IMR-90 (cell line): ENCODE measurements around the gene DBN1. TPM values are rescaled to one million over a fixed set of nuclear protein-coding genes. Genes with fewer than 3 reads are reported as not detected.

ENCODE experiments used
- ATAC-seq: fragments of 200-7000 bp; cut with Tn5 transposase; 2 replicates; pipeline ENCODE4 v1.9.1; 2020; ENCODE audit warnings: low read depth, mild to moderate bottlenecking, moderate library complexity
- BruUV-seq: library from RNA; stranded (reverse); fragments of 400-500 nt; replicated peaks from 2 replicates; lab custom pipeline; 2021; lab: Mats Ljungman, UMichigan
- CTCF ChIA-PET: fragments of 300-600 bp; formaldehyde crosslinking; extraction: SDS; loops from one replicate; lab custom pipeline; 2021; ENCODE audit warnings: antibody characterized with exemption; lab: Yijun Ruan, JAX
- POLR2A ChIA-PET: fragments of 300-600 bp; sonication (Branson Sonifier 250); formaldehyde crosslinking; loops from one replicate; lab custom pipeline; 2022; ENCODE audit warnings: antibody characterized with exemption; ENCODE audit not compliant: unreplicated experiment; lab: Charles Lee
- DNase-seq: peaks from one replicate; pipeline ENCODE4 v3.0.0; 2013
- H2AFZ ChIP-seq: replicated peaks from 2 replicates; pipeline ENCODE3; 2013; ENCODE audit warnings: low read length, mild to moderate bottlenecking; ENCODE audit not compliant: poor library complexity
- H2AK5ac ChIP-seq: 2 replicates; pipeline ENCODE4 v1.6.1; 2013; ENCODE audit warnings: low read depth, low read length, inconsistent platforms
- H2AK9ac ChIP-seq: replicated peaks from 2 replicates; pipeline ENCODE3; 2013; ENCODE audit warnings: mild to moderate bottlenecking, low read depth, low read length, moderate library complexity; ENCODE audit not compliant: poor library complexity
- H2BK120ac ChIP-seq: 2 replicates; pipeline ENCODE4 v1.6.1; 2013; ENCODE audit warnings: low read depth, low read length, inconsistent platforms
- H2BK15ac ChIP-seq: 3 replicates; pipeline ENCODE4 v1.6.1; 2013; ENCODE audit warnings: low read depth, low read length, inconsistent platforms
- H2BK20ac ChIP-seq: 2 replicates; pipeline ENCODE4 v1.6.1; 2013; ENCODE audit warnings: low read depth, mild to moderate bottlenecking, inconsistent platforms, low read length, moderate library complexity
- H2BK5ac ChIP-seq: 2 replicates; pipeline ENCODE4 v1.6.1; 2013; ENCODE audit warnings: mild to moderate bottlenecking, low read depth, low read length, inconsistent platforms; ENCODE audit not compliant: poor library complexity, severe bottlenecking
- H3K14ac ChIP-seq: replicated peaks from 2 replicates; pipeline ENCODE4 v1.6.1; 2013; ENCODE audit warnings: low read depth, low read length, inconsistent platforms
- H3K18ac ChIP-seq: 2 replicates; pipeline ENCODE4 v1.6.1; 2013; ENCODE audit warnings: low read depth, low read length, control low read depth
- H3K23ac ChIP-seq: 2 replicates; pipeline ENCODE4 v1.6.1; 2013; ENCODE audit warnings: low read depth, low read length, inconsistent platforms
- H3K27ac ChIP-seq: 2 replicates; pipeline ENCODE4 v1.5.1; 2013; ENCODE audit warnings: mild to moderate bottlenecking, control low read depth, low read length; ENCODE audit not compliant: insufficient read depth
- H3K27me3 ChIP-seq: 2 replicates; pipeline ENCODE4 v1.6.1; 2013; ENCODE audit warnings: low read length; ENCODE audit not compliant: control insufficient read depth, insufficient read depth
- H3K36me3 ChIP-seq: 2 replicates; pipeline ENCODE4 v1.6.1; 2013; ENCODE audit warnings: low read length, mixed read lengths; ENCODE audit not compliant: control insufficient read depth, insufficient read depth
- H3K4ac ChIP-seq: 2 replicates; pipeline ENCODE4 v1.6.1; 2013; ENCODE audit warnings: low read depth, low read length, inconsistent platforms
- H3K4me1 ChIP-seq: 2 replicates; pipeline ENCODE4 v1.6.1; 2013; ENCODE audit warnings: low read length, mixed read lengths; ENCODE audit not compliant: control insufficient read depth, insufficient read depth
- H3K4me2 ChIP-seq: 2 replicates; pipeline ENCODE4 v1.6.1; 2013; ENCODE audit warnings: low read depth, mild to moderate bottlenecking, control low read depth, low read length, moderate library complexity
- H3K4me3 ChIP-seq: 2 replicates; pipeline ENCODE4 v1.5.1; 2013; ENCODE audit warnings: low read depth, mild to moderate bottlenecking, control low read depth, low read length, moderate library complexity; ENCODE audit not compliant: insufficient read depth
- H3K56ac ChIP-seq: 2 replicates; pipeline ENCODE4 v1.6.1; 2013; ENCODE audit warnings: low read length, inconsistent platforms; ENCODE audit not compliant: insufficient read depth; ENCODE audit errors: extremely low read depth
- H3K79me1 ChIP-seq, 2 experiments: 2 replicates each; pipeline ENCODE4 v1.6.1; 2013; ENCODE audit warnings: low read length in 2 of 2, inconsistent platforms in 1 of 2, low read depth in 1 of 2
- H3K9ac ChIP-seq: 2 replicates; pipeline ENCODE4 v1.6.1; 2013; ENCODE audit warnings: low read depth, low read length, control low read depth
- H3K9me1 ChIP-seq: 2 replicates; pipeline ENCODE4 v1.6.1; 2013; ENCODE audit warnings: low read length, inconsistent platforms; ENCODE audit not compliant: insufficient read depth
- H3K9me3 ChIP-seq: 2 replicates; pipeline ENCODE4 v1.6.1; 2013; ENCODE audit warnings: low read length; ENCODE audit not compliant: control insufficient read depth, insufficient read depth
- H4K20me1 ChIP-seq: 2 replicates; pipeline ENCODE4 v1.6.1; 2013; ENCODE audit warnings: low read length, inconsistent platforms; ENCODE audit not compliant: insufficient read depth
- H4K5ac ChIP-seq: 2 replicates; pipeline ENCODE4 v1.6.1; 2013; ENCODE audit warnings: mild to moderate bottlenecking, low read depth, low read length, control low read depth
- H4K8ac ChIP-seq, 2 experiments: 2 replicates each; pipeline ENCODE4 v1.6.1; 2013; ENCODE audit warnings: low read depth in 2 of 2, low read length in 2 of 2, control low read depth in 1 of 2, inconsistent platforms in 1 of 2
- H4K91ac ChIP-seq: 2 replicates; pipeline ENCODE4 v1.6.1; 2013; ENCODE audit warnings: low read depth, low read length, inconsistent platforms; ENCODE audit not compliant: insufficient read depth
- RAD21 ChIP-seq: IDR thresholded peaks from 2 replicates; pipeline ENCODE4 v1.6.1; 2012; ENCODE audit warnings: low read length, improper control_type of control experiment
- WGBS, 2 experiments: methylation state at CpG; one replicate each; pipeline versions ENCODE4 v1.1.5 to v1.1.7; 2013; ENCODE audit warnings: missing lambda C conversion rate in 2 of 2; ENCODE audit not compliant: insufficient read length in 1 of 2; ENCODE audit errors: extremely low coverage in 2 of 2; 5-methylcytosine and 5-hydroxymethylcytosine counted together
- dilution Hi-C: fragments of 300-500 bp; cut with HindIII; formaldehyde crosslinking; loops from one replicate; pipeline ENCODE4 v1.14.3; 2018; ENCODE audit warnings: low sequenced_read_pairs; ENCODE audit not compliant: unreplicated experiment
- in situ Hi-C: fragments of 300-500 bp; cut with MboI; formaldehyde crosslinking; loops from 3 replicates; pipeline ENCODE4 v1.14.3; 2019; ENCODE audit warnings: low sequenced_read_pairs, inconsistent platforms, mixed read lengths
- intact Hi-C: fragments of 100-400 bp; cut with micrococcal nuclease; formaldehyde crosslinking; loops from 2 replicates; pipeline ENCODE4 v1.10.0; 2022
- polyA plus RNA-seq, 3 experiments: library from polyadenylated mRNA; depleted of rRNA; stranded (reverse); fragments of >200 nt; gene quantifications; 2 replicates each; pipeline ENCODE4 v1.2.3, GENCODE V29; 2012; ENCODE audit warnings: low replicate concordance in 1 of 3
- total RNA-seq: library from RNA; depleted of rRNA; stranded (reverse); fragments of >200 nt; gene quantifications from 2 replicates; pipeline ENCODE4 v1.2.3, GENCODE V29; 2012

Gene DBN1
- total and polyA plus RNA-seq, 2 of the 4 experiments (the other 2 are of a cell fraction) = 122 to 187 TPM

GRCh38 chr5:177435847-177436536 lies 37.4 kb downstream of the DBN1 start:
- H4K8ac ChIP-seq = no peak overlapping the region
- H3K79me1 ChIP-seq = 0 out of 4 replicates have a peak, but pooled peaks cover 0 to 3% of the 10 kb centered on the region in 2 experiments
- no peak overlapping the region for H3K9ac ChIP-seq
- no TSS peak for BruUV-seq
- peaks cover 2% of the 10 kb centered on the region; the same call in 1 of the 2 replicates for H4K20me1 ChIP-seq
- H2BK5ac ChIP-seq = no peak overlapping the region
- no peak overlapping the region for H4K5ac ChIP-seq
- H3K4me3 ChIP-seq = no peak overlapping the region
- in situ Hi-C loops = no loop called here
- no peak overlapping the region for H3K18ac ChIP-seq
- H2BK20ac ChIP-seq = no peak overlapping the region
- POLR2A ChIA-PET = interaction anchor here (0.6 kb wide), 1 partner anchor 10 kb away, joined by 7 read pairs; the partner anchor contains the start of gene GRK6
- H3K27ac ChIP-seq = no peak overlapping the region
- no peaks in the 10 kb centered on the region for H3K4me1 ChIP-seq
- DNase-seq (no peak), ATAC-seq (no peak)
- H2AK9ac ChIP-seq = no peak overlapping the region
- H3K27me3 ChIP-seq = no peaks in the 10 kb centered on the region
- TF ChIP-seq RAD21 = no peak
- H3K36me3 ChIP-seq = peaks cover 56% of the 10 kb centered on the region
- intact Hi-C loops = no loop called here
- H3K14ac ChIP-seq = no peak overlapping the region
- no peak overlapping the region for H2AK5ac ChIP-seq
- dilution Hi-C loops = no loop called here
- no peak overlapping the region for H3K4ac ChIP-seq
- no peak overlapping the region for H3K4me2 ChIP-seq
- no peak overlapping the region for H2BK120ac ChIP-seq
- H3K9me1 ChIP-seq = peaks cover 6% of the 10 kb centered on the region; the same call in 1 of the 2 replicates
- no peak overlapping the region for H2BK15ac ChIP-seq
- H3K9me3 ChIP-seq = no peaks in the 10 kb centered on the region
- no peak overlapping the region for H2AFZ ChIP-seq
- no peak overlapping the region for H3K23ac ChIP-seq
- H3K56ac ChIP-seq = no peak overlapping the region
- H4K91ac ChIP-seq = no peak overlapping the region
- 98% methylated on average over 17 of the region's 37 CpGs; no CpG with 5 or more reads in 1 of the 2 experiments for WGBS, 2 experiments
- CTCF ChIA-PET = interaction anchor here (0.7 kb wide), 1 partner anchor 32 kb away, joined by 3 read pairs; no protein-coding TSS in a partner anchor
